HepG2 (cell line): ENCODE data around the gene GPLD1. TPM values are rescaled to one million over a fixed set of nuclear protein-coding genes. Genes with fewer than 3 reads are reported as not detected.

Source experiments
- ELK4 ChIP-seq: sonication (generic); formaldehyde crosslinking; IDR thresholded peaks from 2 replicates; pipeline ENCODE4 v1.9.0; 2021; ENCODE audit warnings: missing genetic modification reagents, borderline replicate concordance
- GLMP ChIP-seq: sonication (generic); formaldehyde crosslinking; IDR thresholded peaks from 2 replicates; pipeline ENCODE4 v1.9.0; 2021; ENCODE audit warnings: missing genetic modification reagents, mild to moderate bottlenecking, borderline replicate concordance
- HBP1 ChIP-seq: IDR thresholded peaks from 2 replicates; pipeline ENCODE4 v1.6.1; 2016; ENCODE audit warnings: low read depth, control low read depth
- HHEX ChIP-seq: IDR thresholded peaks from 2 replicates; pipeline ENCODE4 v1.6.1; 2016; ENCODE audit warnings: control low read depth
- HNRNPUL1 ChIP-seq: fragments of 200-400 bp; formaldehyde crosslinking; IDR thresholded peaks from 2 replicates; pipeline ENCODE4 v1.6.1; 2017; ENCODE audit warnings: low read depth, mild to moderate bottlenecking, low read length, moderate library complexity
- HOXA9 ChIP-seq: sonication (generic); formaldehyde crosslinking; IDR thresholded peaks from 2 replicates; pipeline ENCODE4 v1.8.1; 2022; ENCODE audit warnings: missing genetic modification reagents, mild to moderate bottlenecking, moderate library complexity, borderline replicate concordance
- KLF13 ChIP-seq: sonication (generic); formaldehyde crosslinking; IDR thresholded peaks from 2 replicates; pipeline ENCODE4 v1.4.0; 2020; ENCODE audit warnings: mild to moderate bottlenecking, missing genetic modification reagents
- MAFF ChIP-seq: IDR thresholded peaks from 2 replicates; pipeline ENCODE4 v1.6.1; 2011; ENCODE audit warnings: low read depth, low read length, improper control_type of control experiment
- MBD4 ChIP-seq: IDR thresholded peaks from 2 replicates; pipeline ENCODE4 v1.6.1; 2012; ENCODE audit warnings: low read length, inconsistent platforms, borderline replicate concordance
- PHF21A ChIP-seq: sonication (generic); formaldehyde crosslinking; IDR thresholded peaks from 2 replicates; pipeline ENCODE4 v1.5.0; 2020; ENCODE audit warnings: mild to moderate bottlenecking, missing genetic modification reagents
- PRPF4 ChIP-seq: fragments of 200-400 bp; formaldehyde crosslinking; IDR thresholded peaks from 2 replicates; pipeline ENCODE4 v1.6.1; 2016; ENCODE audit warnings: low read length, low read depth; ENCODE audit not compliant: poor library complexity, severe bottlenecking
- SOX6 ChIP-seq, 2 experiments: fragments of 450-650 bp in 1 of 2; sonication (generic) in 1 of 2; formaldehyde crosslinking in 1 of 2; IDR thresholded peaks; 2 replicates each; pipeline versions ENCODE4 v1.4.0 to v1.6.1; 2017 to 2020; ENCODE audit warnings: antibody characterized with exemption in 1 of 2, mild to moderate bottlenecking in 1 of 2, missing genetic modification reagents in 1 of 2
- ZBTB25 ChIP-seq: IDR thresholded peaks from 2 replicates; pipeline ENCODE4 v1.6.1; 2018; ENCODE audit warnings: missing genetic modification reagents
- ZNF160 ChIP-seq: sonication (generic); formaldehyde crosslinking; IDR thresholded peaks from 2 replicates; pipeline ENCODE4 v1.8.0; 2022; ENCODE audit warnings: mild to moderate bottlenecking, inconsistent platforms, missing genetic modification reagents
- ZNF44 ChIP-seq: sonication (generic); formaldehyde crosslinking; IDR thresholded peaks from 2 replicates; pipeline ENCODE4 v1.5.1; 2020; ENCODE audit warnings: mild to moderate bottlenecking, missing genetic modification reagents
- ZNF609 ChIP-seq: sonication (generic); formaldehyde crosslinking; IDR thresholded peaks from 2 replicates; pipeline ENCODE4 v1.4.0; 2020; ENCODE audit warnings: mild to moderate bottlenecking, missing genetic modification reagents, borderline replicate concordance
- ZNF660 ChIP-seq: sonication (generic); formaldehyde crosslinking; IDR thresholded peaks from 2 replicates; pipeline ENCODE4 v1.5.1; 2020; ENCODE audit warnings: mild to moderate bottlenecking, low read depth, missing genetic modification reagents, borderline replicate concordance
- ZSCAN25 ChIP-seq: sonication (generic); formaldehyde crosslinking; IDR thresholded peaks from 2 replicates; pipeline ENCODE4 v1.8.0; 2022; ENCODE audit warnings: mild to moderate bottlenecking, missing genetic modification reagents
- polyA plus RNA-seq, 8 experiments: library from polyadenylated mRNA; depleted of rRNA in 3 of 8; stranded (reverse) in 7 of 8; unstranded in 1 of 8; fragments of >200 nt; fragmentation: Illumina TruSeq in 4 of 8; extraction: Trizol in 4 of 8; gene quantifications; 2 replicates each; pipeline versions ENCODE4 v1.2.1 to v1.2.3, GENCODE V29; 2011 to 2016; ENCODE audit warnings: low read depth in 4 of 8, missing spikeins in 1 of 8, mixed read lengths in 1 of 8; ENCODE audit not compliant: insufficient read depth in 1 of 8
- total RNA-seq, 5 experiments: library from RNA; depleted of rRNA; stranded (reverse); fragments of >200 nt; fragmentation: Illumina TruSeq; extraction: Trizol; gene quantifications; 2 replicates each; pipeline ENCODE4 v1.2.3, GENCODE V29; 2016; ENCODE audit warnings: low read depth in 1 of 5

GPLD1 gene
- total and polyA plus RNA-seq, 2 of the 13 experiments (the other 11 are each of a cell fraction or from before 2014, with no cell fraction given): 6.2 to 7.6 TPM

GRCh38 chr6:24402697-24403500 lies 86.5 kb downstream of the GPLD1 start, which contains the start of gene MRS2 (continued):
- TF ChIP-seq ZNF609 (CRISPR knock-in tag) (peak; percentile 82), ZNF44 (CRISPR knock-in tag) (peak; percentile 85), ZSCAN25 (CRISPR knock-in tag) (0 out of 2 replicates have a peak, but pooled peaks have one; percentile 28), GLMP (CRISPR knock-in tag) (no peak; the same call in 1 of the 2 replicates), ZNF660 (CRISPR knock-in tag) (peak; percentile 93; the same call in 1 of the 2 replicates), ZBTB25 (CRISPR knock-in tag) (peak; percentile 47; the same call in 1 of the 2 replicates), PRPF4 (no peak), MBD4 (no peak), HNRNPUL1 (no peak), KLF13 (peak; percentile 95), ZNF160 (peak; percentile 93; the same call in 1 of the 2 replicates), SOX6 (IDR thresholded peaks at IDR 0.05) (no peak), SOX6 (CRISPR knock-in tag; IDR thresholded peaks at IDR 0.05) (peak; percentile 79), ELK4 (CRISPR knock-in tag) (0 out of 2 replicates have a peak, but pooled peaks have one; percentile 60), MAFF (no peak), HOXA9 (CRISPR knock-in tag) (peak; percentile 85), PHF21A (CRISPR knock-in tag) (peak; percentile 51; the same call in 1 of the 2 replicates), HHEX (CRISPR knock-in tag) (0 out of 2 replicates have a peak, but pooled peaks have one; percentile 26), HBP1 (no peak; the same call in 1 of the 2 replicates)
